ENCODE measurements around the gene RPL3.

DNA sequence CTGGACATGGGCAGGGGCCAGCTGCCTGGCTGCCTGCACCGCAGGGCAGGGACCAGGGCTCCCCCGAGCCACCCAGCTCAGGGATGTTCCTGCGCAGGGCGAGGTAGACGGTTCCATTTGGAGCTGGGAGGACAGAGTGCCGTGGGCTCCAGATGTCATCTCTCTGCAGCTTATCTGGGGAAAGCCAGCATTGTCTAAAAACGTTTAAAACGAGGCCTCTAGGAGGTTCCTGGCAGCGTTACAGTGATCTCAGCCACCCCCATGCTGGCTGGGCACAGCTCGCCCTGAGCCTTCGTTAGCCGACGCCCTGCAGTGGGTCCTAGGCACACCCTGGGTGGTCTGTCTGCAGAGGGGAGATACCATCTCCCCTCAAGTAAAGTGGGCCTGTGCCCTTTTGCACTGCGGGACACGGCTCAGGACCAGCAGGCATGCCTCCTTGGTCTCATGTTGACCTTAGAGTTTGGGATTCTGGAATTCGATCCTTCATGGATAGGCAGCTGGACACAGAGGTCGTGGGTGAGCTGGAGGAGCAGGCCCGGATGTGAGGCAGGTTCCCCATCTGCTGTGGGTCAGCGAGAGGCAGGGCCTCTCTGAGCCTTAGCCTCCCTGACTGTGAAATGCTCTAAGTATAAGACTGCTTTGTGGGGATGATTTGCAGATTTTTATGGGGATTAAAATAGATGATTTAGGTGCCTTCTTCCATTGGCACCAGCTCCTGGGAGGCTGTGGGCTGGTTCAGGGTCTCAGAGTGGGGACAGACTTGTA is 44.5 kb upstream of the RPL3 start:
- TF ChIP-seq, protein P1, sequence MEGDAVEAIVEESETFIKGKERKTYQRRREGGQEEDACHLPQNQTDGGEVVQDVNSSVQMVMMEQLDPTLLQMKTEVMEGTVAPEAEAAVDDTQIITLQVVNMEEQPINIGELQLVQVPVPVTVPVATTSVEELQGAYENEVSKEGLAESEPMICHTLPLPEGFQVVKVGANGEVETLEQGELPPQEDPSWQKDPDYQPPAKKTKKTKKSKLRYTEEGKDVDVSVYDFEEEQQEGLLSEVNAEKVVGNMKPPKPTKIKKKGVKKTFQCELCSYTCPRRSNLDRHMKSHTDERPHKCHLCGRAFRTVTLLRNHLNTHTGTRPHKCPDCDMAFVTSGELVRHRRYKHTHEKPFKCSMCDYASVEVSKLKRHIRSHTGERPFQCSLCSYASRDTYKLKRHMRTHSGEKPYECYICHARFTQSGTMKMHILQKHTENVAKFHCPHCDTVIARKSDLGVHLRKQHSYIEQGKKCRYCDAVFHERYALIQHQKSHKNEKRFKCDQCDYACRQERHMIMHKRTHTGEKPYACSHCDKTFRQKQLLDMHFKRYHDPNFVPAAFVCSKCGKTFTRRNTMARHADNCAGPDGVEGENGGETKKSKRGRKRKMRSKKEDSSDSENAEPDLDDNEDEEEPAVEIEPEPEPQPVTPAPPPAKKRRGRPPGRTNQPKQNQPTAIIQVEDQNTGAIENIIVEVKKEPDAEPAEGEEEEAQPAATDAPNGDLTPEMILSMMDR (optimal IDR thresholded peaks at IDR 0.05 in 1 of 3, IDR thresholded peaks at IDR 0.05 in 1 of 3, conservative IDR thresholded peaks at IDR 0.05 in 1 of 3; ENCODE audit: extremely low read depth in 1 of 3, insufficient read depth in 2 of 3, low read length in 3 of 3) = no peak
- no peak for TF ChIP-seq EZH2 (IDR thresholded peaks at IDR 0.05; ENCODE audit: low read length)
